ENCODE results near the gene ABCB6.

ABCB6 gene

DNA sequence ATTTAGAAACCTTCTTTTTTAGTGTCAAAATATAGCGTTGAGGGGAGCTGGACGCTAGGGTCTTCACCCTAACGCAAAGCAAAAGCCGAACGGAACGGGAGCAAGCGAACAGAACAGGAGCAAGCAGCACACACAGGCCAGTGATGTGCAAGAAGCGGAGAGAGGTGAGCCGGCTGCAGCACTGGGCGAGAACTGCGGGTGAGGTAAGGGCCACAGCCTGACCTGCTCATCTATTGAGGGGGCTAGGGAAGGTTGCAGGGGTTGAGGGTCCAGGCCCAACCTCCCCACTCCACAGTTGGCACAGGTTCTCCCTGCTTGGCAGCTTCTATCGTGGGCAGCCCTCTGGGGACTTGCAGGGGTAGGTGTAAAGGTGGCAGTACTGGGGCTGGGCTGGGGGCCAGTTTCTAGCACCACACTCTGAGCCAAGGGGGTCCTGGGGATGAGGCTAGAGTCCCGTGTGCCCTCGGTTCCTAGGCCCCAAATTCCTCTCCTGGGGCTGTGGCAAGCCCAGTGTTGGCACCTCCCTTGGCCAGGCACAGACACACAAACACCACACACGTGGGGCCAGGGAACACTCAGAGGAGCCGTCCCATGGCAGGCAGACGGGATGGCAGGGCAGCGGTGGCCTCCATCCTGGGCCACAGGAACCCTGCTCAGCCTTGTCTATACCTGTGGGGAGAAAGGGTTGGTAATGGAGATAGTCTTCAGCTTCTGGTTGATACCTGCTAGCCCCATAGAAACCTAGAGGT is 1.2 kb upstream of the ABCB6 start:
- TF ChIP-seq, protein P1, sequence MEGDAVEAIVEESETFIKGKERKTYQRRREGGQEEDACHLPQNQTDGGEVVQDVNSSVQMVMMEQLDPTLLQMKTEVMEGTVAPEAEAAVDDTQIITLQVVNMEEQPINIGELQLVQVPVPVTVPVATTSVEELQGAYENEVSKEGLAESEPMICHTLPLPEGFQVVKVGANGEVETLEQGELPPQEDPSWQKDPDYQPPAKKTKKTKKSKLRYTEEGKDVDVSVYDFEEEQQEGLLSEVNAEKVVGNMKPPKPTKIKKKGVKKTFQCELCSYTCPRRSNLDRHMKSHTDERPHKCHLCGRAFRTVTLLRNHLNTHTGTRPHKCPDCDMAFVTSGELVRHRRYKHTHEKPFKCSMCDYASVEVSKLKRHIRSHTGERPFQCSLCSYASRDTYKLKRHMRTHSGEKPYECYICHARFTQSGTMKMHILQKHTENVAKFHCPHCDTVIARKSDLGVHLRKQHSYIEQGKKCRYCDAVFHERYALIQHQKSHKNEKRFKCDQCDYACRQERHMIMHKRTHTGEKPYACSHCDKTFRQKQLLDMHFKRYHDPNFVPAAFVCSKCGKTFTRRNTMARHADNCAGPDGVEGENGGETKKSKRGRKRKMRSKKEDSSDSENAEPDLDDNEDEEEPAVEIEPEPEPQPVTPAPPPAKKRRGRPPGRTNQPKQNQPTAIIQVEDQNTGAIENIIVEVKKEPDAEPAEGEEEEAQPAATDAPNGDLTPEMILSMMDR (IDR thresholded peaks at IDR 0.05; ENCODE audit: control insufficient read depth, insufficient read depth, low read depth, low read length, missing control alignments) = no peak
- no peak for DNase-seq (ENCODE audit: low read depth)
- H3K4me3 ChIP-seq (ENCODE audit: control insufficient read depth, low read depth, low read length) = no peak overlapping the region

DNA sequence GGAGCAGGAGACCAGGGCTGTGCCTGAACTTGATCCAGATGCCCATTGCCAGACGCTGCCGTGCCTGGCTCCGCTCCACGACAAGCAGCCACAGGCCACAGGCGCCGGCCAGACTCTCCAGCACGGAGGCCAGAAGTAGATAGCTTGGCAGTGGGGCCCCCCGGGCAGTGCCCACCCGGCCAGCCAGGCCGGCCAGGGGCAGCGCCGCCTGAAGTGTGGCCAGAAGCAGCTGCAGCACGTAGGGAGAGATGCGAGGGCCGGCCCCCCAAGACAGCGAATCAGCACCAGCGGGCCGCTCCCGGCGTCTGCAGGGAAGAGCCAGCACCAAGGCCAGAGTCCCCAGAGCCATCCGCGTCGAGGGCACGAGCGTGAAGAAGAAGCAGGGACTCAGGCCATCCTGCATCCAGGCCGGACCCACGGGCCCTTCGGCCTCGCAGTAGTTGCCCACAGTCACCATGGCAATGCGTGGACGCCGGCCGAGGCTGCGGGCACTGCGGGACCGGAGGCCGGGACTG is 484 bp downstream of the ABCB6 start:
- peak overlapping the region; percentile 53 for H3K4me3 ChIP-seq (ENCODE audit: control insufficient read depth, low read depth, low read length)
- TF ChIP-seq, protein P1 (IDR thresholded peaks at IDR 0.05; ENCODE audit: control insufficient read depth, insufficient read depth, low read depth, low read length, missing control alignments) = no peak
- no peak for DNase-seq (ENCODE audit: low read depth)

DNA sequence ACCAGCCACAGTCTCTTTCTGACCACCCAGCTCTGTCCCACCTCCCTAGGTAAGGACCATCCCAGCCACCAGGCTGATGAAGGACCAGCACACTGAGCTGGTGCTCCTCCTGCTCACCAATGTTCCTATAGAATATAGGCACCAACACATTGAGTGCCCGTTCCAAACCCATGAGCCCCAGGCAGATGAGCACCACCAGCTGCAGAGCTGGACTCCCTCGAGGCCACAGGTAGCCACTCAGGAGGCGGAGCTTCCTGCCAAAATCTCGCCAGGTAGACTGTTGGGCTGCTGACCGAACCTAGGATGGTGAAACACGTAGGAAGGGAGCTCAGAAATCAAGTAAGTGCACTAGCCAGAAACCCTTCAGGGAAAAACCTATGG is 2.2 kb downstream of the ABCB6 start:
- H3K4me3 ChIP-seq (ENCODE audit: control insufficient read depth, low read depth, low read length) = no peak overlapping the region
- DNase-seq (ENCODE audit: low read depth) = no peak
- TF ChIP-seq, protein P1 (IDR thresholded peaks at IDR 0.05; ENCODE audit: control insufficient read depth, insufficient read depth, low read depth, low read length, missing control alignments) = no peak

DNA sequence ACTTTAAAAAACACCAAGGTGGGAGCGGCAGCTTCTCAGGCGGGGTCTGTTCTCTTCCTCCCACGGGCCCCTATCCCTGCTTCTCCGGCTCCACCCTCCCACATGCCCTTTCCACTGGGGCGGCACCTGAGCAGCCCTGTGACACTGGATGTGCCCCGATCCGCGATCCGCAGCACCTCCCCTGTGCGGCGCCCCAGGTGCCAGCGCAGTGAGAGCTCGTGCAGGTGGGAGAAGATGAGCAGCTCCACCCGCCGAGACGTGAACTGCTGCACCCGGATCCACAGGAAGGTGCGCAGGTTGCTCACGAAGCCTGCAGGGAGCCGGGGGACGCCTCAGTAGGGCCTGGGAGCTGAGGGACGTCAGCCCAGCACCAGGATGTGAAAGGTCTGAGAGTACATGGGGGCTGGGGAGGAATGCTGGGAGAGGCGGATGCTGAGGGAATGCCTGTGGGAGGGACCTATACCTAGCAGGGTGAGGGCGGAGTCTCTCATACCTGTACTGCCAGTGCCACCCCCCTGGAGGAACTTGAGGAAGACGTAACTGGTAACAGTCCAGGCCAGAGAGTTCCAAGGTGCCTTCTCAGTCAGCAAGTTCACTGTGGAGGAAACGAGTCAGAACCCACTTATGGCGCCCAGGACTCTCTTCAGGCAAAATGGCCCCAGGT is 2.8 kb downstream of the ABCB6 start:
- TF ChIP-seq, protein P1 (IDR thresholded peaks at IDR 0.05; ENCODE audit: control insufficient read depth, insufficient read depth, low read depth, low read length, missing control alignments) = no peak
- DNase-seq (ENCODE audit: low read depth) = no peak

DNA sequence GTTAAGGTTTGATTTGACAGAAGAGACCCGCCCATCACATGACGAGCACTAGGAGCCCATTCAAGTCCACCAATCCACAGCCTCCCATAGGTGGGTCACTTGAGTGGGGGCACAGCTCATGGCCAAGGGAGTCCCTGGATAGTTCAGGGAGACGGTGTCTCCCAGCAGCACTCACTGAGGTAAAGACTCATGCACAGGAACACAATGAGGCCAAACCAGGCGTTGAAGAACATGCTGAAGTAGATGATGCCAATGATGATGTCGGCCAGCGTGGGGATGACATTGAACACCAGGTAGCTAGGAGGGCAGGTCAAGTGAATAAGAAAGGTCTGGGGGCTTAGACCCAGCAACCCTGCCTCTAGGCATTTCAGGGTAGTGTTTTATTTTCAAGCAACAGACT is 4.0 kb downstream of the ABCB6 start:
- TF ChIP-seq, protein P1 (IDR thresholded peaks at IDR 0.05; ENCODE audit: control insufficient read depth, insufficient read depth, low read depth, low read length, missing control alignments) = no peak
- no peak overlapping the region for H3K4me3 ChIP-seq (ENCODE audit: control insufficient read depth, low read depth, low read length)
- DNase-seq (ENCODE audit: low read depth) = no peak

More for the DNA sequence above, 2.8 kb downstream of the ABCB6 start:
- H3K4me3 ChIP-seq (ENCODE audit: control insufficient read depth, low read depth, low read length) = no peak overlapping the region

DNA sequence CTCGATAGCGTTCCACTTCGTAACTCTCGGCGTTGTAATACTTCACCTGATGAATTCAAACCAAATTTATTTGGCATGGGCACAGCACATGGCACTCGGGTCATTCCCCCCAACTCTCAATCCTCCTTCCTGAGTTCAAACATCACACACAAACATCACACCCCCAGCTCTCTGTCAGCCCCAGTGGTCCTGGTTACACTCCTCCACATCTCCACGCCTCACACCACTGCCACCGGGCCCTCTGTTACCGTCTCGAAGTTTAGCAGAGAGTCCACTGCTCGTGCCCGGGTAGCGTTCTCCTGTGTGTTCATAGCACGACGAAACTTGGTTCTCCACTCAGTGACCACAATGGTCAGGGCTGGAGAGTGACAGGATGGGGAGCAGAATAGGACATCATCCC is 4.6 kb downstream of the ABCB6 start:
- TF ChIP-seq, protein P1 (IDR thresholded peaks at IDR 0.05; ENCODE audit: control insufficient read depth, insufficient read depth, low read depth, low read length, missing control alignments) = no peak
- H3K4me3 ChIP-seq (ENCODE audit: control insufficient read depth, low read depth, low read length) = no peak overlapping the region
- no peak for DNase-seq (ENCODE audit: low read depth)

Data from AG09309 (cell line).